G401.6 (cell line): Measurements from ENCODE around the gene ECT2L.

ENCODE experiments used
- FAIRE-seq: peaks from 2 replicates; lab custom pipeline; 2012; peaks lifted over from hg19 to GRCh38; lab: Jason Lieb, UNC

ECT2L gene

DNA sequence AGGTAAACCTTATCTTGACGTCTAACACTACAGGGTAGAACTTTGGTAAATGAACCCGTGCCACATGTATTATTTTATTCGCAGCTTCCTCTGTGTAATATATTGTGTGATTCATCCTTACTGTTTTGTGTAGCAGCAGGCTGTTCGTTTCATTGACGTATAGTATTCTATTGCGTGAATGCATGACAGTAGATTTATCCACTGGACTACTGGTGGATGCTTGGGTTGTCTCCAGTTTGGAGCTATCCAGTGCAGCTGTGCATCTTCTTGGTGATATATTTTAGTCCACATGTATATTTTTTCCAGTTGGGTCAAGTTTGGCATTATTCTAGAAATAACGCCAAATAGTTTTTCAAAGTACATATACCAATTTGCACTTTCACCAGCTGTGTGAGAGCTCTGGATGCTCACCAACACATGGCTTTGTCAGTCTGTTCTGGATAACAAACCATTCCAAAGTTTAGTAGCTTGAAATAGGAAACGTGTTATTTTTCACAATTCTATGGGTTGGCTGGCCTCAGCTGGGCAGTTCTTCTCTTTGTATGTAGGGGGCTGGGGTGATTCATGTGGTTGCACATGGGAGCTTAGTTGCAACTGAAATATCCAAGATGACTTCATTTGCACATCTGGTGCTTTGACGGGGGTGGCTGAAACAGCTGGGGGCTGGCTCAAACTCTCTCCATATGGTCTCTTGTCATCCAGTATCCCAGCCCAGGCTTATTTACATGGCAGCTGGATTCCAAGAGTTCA, 9.3 kb downstream of the ECT2L start:
- FAIRE-seq, result no peak

DNA sequence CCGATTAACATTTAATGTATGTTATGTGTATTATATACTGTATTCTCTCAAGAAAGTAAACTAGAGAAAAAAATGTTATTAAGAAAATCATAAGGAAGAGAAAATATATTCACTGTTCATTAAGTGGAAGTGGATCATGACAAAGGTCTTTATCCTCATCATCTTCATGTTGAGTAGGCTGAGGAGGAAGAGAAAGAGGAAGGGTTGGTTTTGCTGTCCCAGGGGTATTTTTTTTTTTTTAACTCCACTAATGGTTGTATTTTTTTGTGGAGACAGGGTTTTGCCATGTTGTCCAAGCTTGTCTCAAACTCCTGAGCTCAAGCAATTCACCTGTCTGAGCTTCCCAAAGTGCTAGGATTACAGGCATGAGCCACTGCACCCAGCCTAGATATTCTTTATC, 11.0 kb downstream of the ECT2L start:
- no peak for FAIRE-seq

DNA sequence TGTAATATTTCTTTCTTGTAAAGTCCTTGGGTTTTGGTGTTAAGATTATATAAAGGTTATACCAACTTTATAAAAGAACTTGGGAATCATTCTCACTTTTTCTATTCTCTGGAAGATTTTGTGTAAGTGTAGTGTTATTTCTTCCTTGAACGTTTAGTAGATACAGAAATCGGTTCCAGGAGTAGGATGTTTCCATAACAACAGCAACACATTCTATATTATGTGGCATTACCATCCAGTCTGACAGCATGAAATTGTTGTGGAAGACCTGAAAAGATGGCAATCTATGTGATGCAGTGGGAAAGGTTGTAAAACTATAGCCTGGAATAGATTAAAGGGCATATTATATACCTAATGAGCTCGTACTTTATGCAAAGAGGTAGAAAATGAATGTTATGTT, 13.8 kb downstream of the ECT2L start:
- no peak for FAIRE-seq

- no peak for FAIRE-seq
Measured at GRCh38 chr6:138811866-138812265, 16.0 kb downstream of the ECT2L start.

DNA sequence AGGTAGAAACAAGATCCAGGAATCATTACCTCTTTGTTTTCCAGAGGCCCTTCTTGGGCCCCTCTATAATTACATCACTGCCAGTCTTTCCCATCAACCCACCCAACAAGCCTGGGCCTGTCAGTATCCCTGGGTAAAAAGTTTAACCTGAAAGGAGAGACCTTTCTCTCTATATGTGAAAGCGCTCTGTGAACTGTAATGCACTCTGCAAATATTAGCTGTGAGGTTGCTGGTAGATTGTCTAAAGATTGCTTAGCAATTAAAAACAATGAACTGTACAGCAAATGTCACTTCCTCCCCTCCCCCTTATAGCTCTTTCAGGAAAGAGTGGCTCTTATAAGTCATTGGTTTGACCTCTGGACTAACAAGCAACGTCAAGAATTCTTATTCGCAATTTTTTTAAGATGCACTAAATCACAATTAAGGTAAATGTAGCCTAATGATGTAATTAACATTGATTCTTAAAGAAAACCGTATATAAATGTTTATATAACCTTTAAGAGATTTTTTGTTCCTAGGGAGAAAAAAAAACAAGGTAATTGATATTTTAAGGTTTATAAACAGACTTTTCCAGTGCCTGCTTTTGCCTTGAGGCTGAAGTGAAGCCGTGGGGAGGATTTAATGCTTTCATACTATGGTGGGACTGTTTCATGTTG, 18.4 kb downstream of the ECT2L start:
- FAIRE-seq, result no peak

- no peak for FAIRE-seq
Measured at GRCh38 chr6:138815221-138815620, 19.3 kb downstream of the ECT2L start.

DNA sequence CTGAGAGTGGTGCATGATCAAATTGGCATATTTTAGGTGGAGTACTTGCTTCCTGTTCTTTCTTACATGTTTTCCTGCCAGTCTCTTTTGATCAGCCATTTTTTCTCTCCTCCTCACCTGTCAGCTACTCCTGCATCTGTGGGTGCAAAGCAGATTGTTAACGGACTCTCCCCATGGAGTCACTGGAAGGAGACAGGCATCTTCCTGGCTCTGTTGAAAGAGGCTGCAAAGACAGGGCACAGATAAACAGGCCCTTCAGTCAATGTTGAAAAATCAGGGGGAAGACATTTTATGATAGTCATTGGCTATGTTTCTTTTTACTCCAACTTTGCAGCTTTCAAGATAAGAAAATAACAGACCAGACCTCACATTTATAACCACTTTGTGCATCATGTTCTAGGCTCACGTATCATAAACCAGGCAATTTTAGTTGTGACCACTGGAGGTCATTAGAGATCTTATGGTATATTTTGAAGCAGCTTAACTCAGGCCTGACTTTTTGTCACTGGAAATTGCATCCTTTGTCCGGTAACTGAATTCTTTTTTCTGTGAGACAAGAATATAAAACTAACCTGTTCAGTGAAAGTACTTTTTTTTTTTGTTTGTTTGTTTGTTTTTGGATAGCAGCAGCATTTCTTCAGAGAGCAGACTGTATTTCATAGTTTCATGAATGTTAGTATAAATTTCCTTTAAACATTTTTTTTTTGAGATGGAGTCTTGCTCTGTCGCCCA, 20.1 kb downstream of the ECT2L start:
- peak; percentile 96 for FAIRE-seq

GRCh38 chr6:138817799-138818198, 21.9 kb downstream of the ECT2L start:
- FAIRE-seq, result no peak

DNA sequence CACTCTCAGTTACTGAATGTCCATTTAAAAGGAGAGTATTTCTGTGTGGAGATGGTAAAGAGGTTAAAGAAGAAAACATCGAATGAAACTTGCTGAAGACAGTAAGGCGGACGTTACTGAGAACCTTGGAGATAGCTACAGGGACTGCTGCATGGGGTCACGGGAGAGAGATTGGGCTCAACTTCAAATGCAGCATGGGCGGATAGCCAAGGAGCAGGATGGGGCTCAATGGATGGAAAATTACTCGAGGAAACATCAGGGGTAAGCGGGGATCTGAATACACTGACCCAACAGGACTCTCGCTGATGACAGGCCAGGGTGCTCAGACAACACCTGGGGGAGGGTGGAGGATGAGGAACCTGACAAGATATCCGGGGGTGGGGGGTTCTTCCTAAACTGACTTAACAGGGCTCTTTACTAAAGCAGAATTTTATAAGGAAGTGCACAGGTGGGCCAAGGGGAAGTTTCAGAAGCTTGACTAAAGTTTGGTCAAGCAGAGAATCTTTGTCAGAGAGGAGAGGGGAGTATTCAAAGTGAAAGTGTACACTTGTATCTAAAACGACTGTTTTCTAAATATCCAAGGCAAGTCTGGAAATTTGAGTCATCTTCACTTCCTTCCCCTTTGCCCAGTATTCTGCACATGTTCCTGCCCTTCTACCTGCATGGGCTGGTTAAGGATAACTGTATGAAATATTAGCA, 22.8 kb downstream of the ECT2L start:
- no peak for FAIRE-seq

DNA sequence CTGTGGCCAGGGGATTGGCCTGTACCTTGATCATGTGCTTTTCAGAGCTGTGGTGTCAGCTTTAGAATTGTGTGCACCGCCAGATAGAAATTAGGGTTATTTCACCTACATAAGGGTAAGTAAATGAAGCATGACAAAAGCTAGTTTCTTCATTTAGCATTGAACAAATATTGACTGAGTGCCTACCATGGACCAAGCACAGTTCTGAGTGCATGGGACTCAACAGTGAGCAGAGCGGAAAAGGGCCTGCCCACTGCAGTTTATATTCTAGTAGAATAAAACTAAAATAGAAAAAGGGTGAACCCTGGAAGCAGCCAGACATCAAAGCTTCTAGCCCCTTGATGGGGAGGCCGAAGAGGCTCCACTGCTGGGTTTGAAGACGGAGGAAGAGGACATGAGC, 25.6 kb downstream of the ECT2L start:
- no peak for FAIRE-seq

DNA sequence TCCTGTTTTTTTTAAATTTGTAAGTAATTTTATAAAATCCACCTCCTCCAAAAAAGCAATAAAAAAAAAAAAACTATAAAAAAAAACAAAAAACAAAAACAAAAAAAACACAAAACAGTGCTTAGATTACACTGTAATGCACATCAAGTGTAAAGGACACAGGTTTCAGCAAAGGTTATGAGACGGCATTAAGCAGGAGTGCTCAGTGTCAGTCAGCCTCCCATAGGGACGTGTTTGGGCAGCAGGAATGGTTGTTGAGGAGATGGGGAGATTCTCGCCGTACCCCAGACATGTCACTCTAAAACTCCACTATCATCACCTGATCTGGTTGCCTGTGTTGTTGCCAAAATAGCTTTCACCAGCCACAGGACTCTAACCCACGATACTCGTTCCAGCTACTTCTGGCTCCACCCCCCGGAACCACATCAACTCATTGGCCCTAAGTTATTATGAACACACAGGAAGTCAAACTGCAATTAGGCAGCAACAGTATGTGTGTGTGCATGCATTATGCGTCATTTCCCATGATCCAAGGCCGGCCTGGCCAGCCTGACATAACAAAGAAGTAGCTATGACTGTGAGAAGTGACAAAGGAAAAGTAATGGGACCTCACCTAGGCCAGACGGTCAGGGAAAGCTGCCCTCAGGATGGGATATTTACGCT, 28.7 kb downstream of the ECT2L start:
- FAIRE-seq, result no peak

DNA sequence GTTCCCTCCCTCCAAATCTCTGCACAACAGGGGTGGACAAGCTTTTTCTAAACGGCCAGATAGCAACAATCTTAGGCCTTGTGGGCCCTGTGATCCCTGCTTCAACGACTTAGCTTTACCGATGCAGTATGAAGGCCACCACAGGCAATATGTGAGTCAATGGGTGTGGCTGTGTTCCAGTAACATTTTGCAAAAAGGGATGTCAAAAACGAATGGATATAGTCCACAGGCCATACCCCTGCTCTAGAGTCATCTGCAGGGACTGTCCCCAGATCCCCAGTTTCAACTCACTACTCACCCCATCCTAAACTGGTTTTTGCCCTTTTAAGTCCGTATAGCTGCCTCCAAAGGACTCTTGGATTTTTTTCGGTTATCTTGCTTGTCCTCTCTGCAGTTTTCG, 34.4 kb downstream of the ECT2L start:
- FAIRE-seq, result no peak

DNA sequence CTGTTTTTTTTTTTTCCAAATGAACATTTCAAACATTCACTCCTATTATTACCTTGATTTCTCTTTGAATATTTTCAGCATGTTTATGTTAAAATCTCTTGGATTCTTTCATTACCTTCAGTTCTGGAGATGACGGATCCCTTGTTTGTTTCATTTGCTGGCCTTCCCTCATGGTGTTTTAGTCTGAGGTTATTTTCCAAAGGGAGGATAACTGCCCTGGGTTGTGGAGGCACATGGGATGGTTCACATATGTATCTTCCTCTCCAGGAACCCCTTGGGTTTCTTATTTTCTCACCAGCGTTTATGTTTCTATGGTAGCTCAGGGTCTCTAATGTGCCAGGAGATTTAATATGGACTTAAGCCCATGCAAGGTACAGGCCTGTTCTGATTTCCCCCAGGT, 36.3 kb downstream of the ECT2L start:
- no peak for FAIRE-seq

GRCh38 chr6:138833816-138834539, 38.1 kb downstream of the ECT2L start:
- peak; percentile 59 for FAIRE-seq

DNA sequence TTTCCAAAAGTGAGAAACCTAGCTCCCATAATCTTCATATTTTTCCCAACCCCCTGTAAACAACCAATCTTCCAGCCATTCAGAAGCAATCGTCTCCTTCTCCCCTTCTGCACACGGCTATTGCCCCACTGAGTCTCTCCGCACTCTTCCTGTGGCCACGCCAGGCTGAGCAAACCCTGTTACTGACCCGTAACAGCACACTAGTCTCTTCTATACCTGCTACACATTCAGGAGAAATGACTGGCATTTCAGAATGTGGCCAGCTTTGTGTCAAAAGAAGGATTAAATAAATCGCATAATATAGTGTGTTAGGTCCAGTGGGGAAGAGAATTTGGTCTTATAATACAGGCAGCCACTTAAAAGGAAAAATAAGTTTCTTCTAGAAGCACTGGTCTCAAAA, 41.4 kb downstream of the ECT2L start:
- FAIRE-seq, result no peak

- FAIRE-seq, result no peak
Measured at GRCh38 chr6:138844192-138844591, 48.3 kb downstream of the ECT2L start.

DNA sequence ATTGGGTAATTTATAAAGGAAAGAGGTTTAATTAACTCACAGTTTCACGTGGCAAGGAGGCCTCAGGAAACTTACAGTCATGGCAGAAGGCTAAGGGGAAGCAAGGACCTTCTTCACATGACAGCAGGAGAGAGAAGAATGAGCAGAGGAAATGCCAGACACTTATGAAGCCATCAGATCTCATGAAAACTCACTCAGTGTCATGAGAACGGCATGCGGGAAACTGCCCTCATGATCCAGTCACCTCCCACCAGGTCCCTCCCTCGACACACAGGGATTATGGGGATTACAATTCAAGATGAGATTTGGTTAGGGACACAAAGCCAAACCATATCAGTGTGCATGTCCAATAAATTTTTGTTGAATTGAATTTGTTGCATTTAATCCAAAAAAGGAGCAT, 52.0 kb downstream of the ECT2L start:
- FAIRE-seq, result no peak

DNA sequence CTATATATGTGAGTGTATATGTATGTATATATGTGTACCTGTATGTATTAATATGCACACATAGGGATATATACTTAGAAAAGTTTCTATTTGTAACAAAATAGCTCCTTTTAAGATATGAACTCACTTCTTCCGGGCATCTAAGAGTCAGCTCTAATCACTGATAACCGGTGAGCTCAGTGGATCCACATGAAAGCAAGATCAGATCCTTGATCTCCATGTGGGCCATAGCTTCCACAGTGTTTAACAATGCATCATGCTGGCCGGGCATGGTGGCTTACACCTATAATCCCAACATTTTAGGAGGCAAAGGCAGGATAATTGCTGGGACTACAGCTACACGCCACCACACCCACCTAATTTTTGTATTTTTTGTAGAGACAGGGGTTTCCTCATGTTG, 52.6 kb downstream of the ECT2L start:
- FAIRE-seq, result no peak

DNA sequence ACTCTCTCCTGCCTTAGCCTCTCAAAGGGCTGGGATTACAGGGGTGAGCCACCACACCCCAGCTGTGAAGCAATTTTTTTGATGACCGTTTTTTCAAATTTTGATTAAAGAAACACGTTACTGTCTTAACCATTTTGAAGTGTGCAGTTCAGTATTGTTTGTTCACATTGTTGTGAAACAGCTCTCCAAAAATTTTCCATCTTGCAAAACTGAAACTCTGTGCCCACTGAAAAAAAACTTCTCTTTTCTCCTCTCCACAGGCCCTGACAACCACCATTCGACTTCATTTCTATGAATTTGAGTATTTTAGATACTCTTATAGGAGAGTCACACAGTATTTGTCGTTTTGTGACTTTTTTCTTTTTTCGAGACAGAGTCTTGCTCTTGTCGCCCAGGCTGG, 53.9 kb downstream of the ECT2L start:
- FAIRE-seq, result no peak

GRCh38 chr6:138856654-138857053, 60.8 kb downstream of the ECT2L start:
- no peak for FAIRE-seq

- FAIRE-seq, result no peak
Measured at GRCh38 chr6:138857775-138858174, 61.9 kb downstream of the ECT2L start.

DNA sequence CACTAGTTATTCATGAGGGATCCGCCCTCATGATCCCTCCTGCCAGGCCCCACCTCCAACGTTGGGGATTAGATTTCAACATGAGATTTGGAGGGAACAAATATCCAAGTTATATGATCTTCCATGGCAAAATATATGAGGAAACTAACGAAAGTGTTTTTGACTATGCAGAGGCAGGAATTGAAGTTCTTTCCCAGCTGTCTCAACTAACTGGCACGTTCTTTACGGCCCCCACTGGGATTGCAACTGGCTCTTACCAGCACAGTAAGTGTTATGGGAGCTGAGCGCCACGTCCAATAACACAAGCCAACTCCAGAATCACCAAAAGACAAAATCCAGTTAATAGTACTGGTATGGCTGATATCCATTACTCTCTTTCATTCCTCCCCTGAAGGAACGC, 66.6 kb downstream of the ECT2L start:
- no peak for FAIRE-seq
